ENCODE data around the gene FUT7.

FUT7 gene, protein sequence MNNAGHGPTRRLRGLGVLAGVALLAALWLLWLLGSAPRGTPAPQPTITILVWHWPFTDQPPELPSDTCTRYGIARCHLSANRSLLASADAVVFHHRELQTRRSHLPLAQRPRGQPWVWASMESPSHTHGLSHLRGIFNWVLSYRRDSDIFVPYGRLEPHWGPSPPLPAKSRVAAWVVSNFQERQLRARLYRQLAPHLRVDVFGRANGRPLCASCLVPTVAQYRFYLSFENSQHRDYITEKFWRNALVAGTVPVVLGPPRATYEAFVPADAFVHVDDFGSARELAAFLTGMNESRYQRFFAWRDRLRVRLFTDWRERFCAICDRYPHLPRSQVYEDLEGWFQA

DNA sequence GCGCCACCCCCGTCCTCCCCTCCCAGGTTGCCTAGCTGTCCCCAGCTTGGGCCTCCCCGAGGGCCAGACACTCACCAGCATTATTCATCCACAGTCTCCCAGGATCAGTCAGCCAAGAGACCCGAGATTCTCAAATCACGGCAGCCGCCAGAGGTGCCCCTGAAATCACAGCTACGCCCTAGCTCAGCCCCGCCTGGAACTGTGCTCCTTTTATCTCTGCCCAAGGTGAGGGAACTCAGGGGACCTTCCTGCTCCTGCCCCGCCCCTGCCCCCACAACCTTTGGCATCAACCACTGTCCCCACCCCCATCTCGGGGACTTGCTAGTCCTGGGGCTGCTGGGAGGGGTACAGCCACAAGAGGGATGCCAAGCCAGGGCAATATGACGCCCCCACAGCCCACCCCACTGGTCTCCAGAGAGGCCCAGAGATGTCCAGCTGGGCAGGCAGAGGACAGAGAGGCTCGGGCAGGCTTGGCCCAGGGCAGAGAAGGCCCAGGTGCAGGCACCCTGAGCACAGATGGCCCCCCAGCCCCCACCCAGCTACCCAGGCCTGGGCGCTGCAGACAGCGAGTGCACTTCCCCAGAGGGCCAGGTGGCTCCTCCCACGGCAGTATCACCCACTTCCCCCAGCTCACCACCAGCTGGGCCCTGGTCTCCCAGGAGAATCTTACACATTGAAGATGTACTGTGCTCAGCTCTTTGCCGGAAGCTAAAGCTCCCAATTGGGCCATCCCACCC, at the start of gene FUT7:
TSS of gene FUT7 (minus strand) at position 185 of the 737 bp plus-strand sequence. CDS start at position 88, 97 bp downstream.
- Histone ChIP-seq H3K4me1 (ENCODE audit: control insufficient read depth, insufficient read depth, low read length) (peaks cover 12% of the 10 kb centered on the region), H3K9ac (ENCODE audit: low read length) (no peak within 1 kb of the TSS), H3K4me3 (ENCODE audit: low read length) (no peak within 1 kb of the TSS), H3K36me3 (ENCODE audit: control insufficient read depth, insufficient read depth, low read length) (no peaks in the 10 kb centered on the region), H3K27me3 (ENCODE audit: control insufficient read depth, insufficient read depth, low read length) (no peaks in the 10 kb centered on the region), H3K27ac (ENCODE audit: low read depth, low read length) (no peak within 1 kb of the TSS)

GRCh38 chr9:137080260-137081122, 48.6 kb upstream of the FUT7 start:
- no peaks in the 10 kb centered on the region for H3K4me1 ChIP-seq (ENCODE audit: control insufficient read depth, insufficient read depth, low read length)
- no peak overlapping the region for H3K27ac ChIP-seq (ENCODE audit: low read depth, low read length)
- H3K4me3 ChIP-seq (ENCODE audit: low read length): no peak overlapping the region

GRCh38 chr9:137079401-137079787, 47.5 kb upstream of the FUT7 start:
- Histone ChIP-seq H3K27me3 (ENCODE audit: control insufficient read depth, insufficient read depth, low read length) (no peaks in the 10 kb centered on the region), H3K4me1 (ENCODE audit: control insufficient read depth, insufficient read depth, low read length) (no peaks in the 10 kb centered on the region), H3K9ac (ENCODE audit: low read length) (no peak overlapping the region), H3K27ac (ENCODE audit: low read depth, low read length) (no peak overlapping the region), H3K36me3 (ENCODE audit: control insufficient read depth, insufficient read depth, low read length) (no peaks in the 10 kb centered on the region), H3K4me3 (ENCODE audit: low read length) (no peak overlapping the region)

More at GRCh38 chr9:137080260-137081122, 48.6 kb upstream of the FUT7 start:
- no peaks in the 10 kb centered on the region for H3K27me3 ChIP-seq (ENCODE audit: control insufficient read depth, insufficient read depth, low read length)
- no peak overlapping the region for H3K9ac ChIP-seq (ENCODE audit: low read length)
- H3K36me3 ChIP-seq (ENCODE audit: control insufficient read depth, insufficient read depth, low read length): no peaks in the 10 kb centered on the region

DNA sequence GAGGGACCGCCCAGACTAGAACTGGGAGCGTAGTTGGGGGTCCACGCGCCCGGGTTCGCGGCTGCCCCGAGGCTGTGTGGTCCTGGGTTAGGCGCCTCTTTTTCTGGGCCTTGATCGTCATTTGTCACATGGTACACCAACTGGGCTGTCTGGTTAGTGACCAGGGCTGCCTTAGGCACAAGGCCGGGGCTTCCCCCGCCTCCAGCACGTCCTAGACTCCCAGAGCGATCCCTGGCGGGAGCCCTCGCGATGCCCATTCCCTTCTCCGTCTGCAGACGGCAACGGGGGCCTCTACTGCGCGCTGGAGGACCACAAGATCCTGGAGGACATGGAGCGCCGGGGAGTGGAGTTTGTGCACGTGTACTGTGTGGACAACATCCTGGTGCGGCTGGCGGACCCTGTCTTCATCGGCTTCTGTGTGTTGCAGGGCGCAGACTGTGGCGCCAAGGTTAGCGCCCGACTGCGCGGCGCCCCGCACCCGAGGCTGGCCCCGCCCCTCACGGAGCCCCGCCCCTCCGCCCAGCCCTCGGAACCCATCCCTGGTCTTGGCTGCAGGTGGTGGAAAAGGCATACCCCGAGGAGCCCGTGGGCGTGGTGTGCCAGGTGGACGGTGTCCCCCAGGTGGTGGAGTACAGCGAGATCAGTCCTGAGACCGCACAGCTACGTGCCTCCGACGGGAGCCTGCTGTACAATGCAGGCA, 47.0 kb upstream of the FUT7 start:
- H3K4me1 ChIP-seq (ENCODE audit: control insufficient read depth, insufficient read depth, low read length): no peaks in the 10 kb centered on the region
- no peaks in the 10 kb centered on the region for H3K27me3 ChIP-seq (ENCODE audit: control insufficient read depth, insufficient read depth, low read length)
- H3K27ac ChIP-seq (ENCODE audit: low read depth, low read length): no peak overlapping the region
- no peaks in the 10 kb centered on the region for H3K36me3 ChIP-seq (ENCODE audit: control insufficient read depth, insufficient read depth, low read length)
- H3K4me3 ChIP-seq (ENCODE audit: low read length): peak overlapping the region; percentile 61
- H3K9ac ChIP-seq (ENCODE audit: low read length): no peak overlapping the region

DNA sequence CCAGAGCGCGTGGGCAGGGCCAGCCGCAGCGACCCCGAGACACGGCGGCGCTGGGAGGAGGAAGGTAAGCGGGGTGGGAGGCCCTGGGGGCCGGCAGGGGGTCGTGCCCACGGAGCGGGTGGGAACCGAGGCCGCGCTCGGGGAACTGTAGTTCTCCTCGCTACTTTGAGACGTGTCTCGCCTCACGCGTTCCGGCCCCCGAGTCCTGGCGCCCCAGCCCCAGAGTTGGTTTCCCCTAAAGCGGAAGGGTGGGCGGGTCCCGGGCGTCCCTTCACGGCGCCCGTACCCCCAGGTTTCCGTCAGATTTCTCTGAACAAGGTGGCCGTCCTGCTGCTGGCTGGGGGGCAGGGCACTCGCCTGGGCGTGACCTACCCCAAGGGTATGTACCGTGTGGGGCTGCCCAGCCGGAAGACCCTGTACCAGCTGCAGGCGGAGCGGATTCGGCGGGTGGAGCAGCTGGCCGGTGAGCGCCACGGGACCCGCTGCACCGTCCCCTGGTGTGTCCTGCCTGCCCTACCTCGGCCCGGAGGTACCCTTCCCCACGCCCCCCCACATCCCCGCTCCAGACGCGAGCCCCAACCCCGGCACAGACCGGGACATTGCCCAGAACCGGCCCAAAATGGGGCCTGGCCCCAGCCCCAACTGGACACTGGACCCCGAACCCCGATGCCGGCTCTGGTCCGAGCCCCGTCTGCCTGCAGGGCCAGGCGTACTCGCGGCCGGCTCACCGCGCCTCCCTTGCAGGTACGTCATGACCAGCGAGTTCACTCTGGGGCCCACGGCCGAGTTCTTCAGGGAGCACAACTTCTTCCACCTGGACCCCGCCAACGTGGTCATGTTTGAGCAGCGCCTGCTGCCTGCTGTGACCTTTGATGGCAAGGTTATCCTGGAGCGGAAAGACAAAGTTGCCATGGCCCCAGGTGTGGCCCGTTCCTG, 46.1 kb upstream of the FUT7 start:
- Histone ChIP-seq H3K9ac (ENCODE audit: low read length) (no peak overlapping the region), H3K36me3 (ENCODE audit: control insufficient read depth, insufficient read depth, low read length) (no peaks in the 10 kb centered on the region), H3K4me1 (ENCODE audit: control insufficient read depth, insufficient read depth, low read length) (no peaks in the 10 kb centered on the region), H3K4me3 (ENCODE audit: low read length) (peak overlapping the region; percentile 61), H3K27me3 (ENCODE audit: control insufficient read depth, insufficient read depth, low read length) (no peaks in the 10 kb centered on the region), H3K27ac (ENCODE audit: low read depth, low read length) (no peak overlapping the region)

GRCh38 chr9:137077010-137077747, 45.3 kb upstream of the FUT7 start, which contains the start of gene UAP1L1:
Gene UAP1L1 (plus strand): TSS chr9:137077517. CDS start chr9:137077533, 16 bp downstream.
- Histone ChIP-seq H3K27me3 (ENCODE audit: control insufficient read depth, insufficient read depth, low read length) (no peaks in the 10 kb centered on the region), H3K36me3 (ENCODE audit: control insufficient read depth, insufficient read depth, low read length) (no peaks in the 10 kb centered on the region), H3K27ac (ENCODE audit: low read depth, low read length) (no peak within 1 kb of the TSS), H3K9ac (ENCODE audit: low read length) (no peak within 1 kb of the TSS), H3K4me3 (ENCODE audit: low read length) (peak within 1 kb of the TSS; percentile 61), H3K4me1 (ENCODE audit: control insufficient read depth, insufficient read depth, low read length) (no peaks in the 10 kb centered on the region)

DNA sequence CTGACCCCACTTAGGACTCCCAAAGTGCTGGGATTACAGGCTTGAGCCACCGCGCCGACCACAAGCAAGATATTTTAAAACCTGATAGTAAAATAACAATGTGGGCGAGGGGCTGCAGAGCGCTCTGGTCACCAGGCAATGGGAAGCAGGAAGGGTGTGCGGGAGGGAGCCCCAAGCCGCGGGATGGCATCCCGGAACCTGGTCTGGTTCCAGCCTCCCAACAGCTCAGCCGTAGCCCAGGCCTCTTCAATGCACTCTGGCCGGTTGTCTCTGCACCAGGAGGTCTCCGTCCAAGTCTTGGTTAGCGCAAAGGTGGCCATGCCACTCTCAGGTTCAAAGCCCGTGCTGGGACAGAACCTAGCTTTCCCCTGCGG, 44.7 kb upstream of the FUT7 start:
- Histone ChIP-seq H3K36me3 (ENCODE audit: control insufficient read depth, insufficient read depth, low read length) (no peaks in the 10 kb centered on the region), H3K9ac (ENCODE audit: low read length) (no peak overlapping the region), H3K4me1 (ENCODE audit: control insufficient read depth, insufficient read depth, low read length) (no peaks in the 10 kb centered on the region), H3K27me3 (ENCODE audit: control insufficient read depth, insufficient read depth, low read length) (no peaks in the 10 kb centered on the region), H3K27ac (ENCODE audit: low read depth, low read length) (no peak overlapping the region), H3K4me3 (ENCODE audit: low read length) (peak overlapping the region; percentile 44)

GRCh38 chr9:137075275-137075775, 43.4 kb upstream of the FUT7 start:
- no peaks in the 10 kb centered on the region for H3K27me3 ChIP-seq (ENCODE audit: control insufficient read depth, insufficient read depth, low read length)
- no peaks in the 10 kb centered on the region for H3K4me1 ChIP-seq (ENCODE audit: control insufficient read depth, insufficient read depth, low read length)
- no peak overlapping the region for H3K4me3 ChIP-seq (ENCODE audit: low read length)
- no peaks in the 10 kb centered on the region for H3K36me3 ChIP-seq (ENCODE audit: control insufficient read depth, insufficient read depth, low read length)
- no peak overlapping the region for H3K27ac ChIP-seq (ENCODE audit: low read depth, low read length)
- no peak overlapping the region for H3K9ac ChIP-seq (ENCODE audit: low read length)

GRCh38 chr9:137074657-137075274, 42.9 kb upstream of the FUT7 start:
- Histone ChIP-seq H3K36me3 (ENCODE audit: control insufficient read depth, insufficient read depth, low read length) (no peaks in the 10 kb centered on the region), H3K27ac (ENCODE audit: low read depth, low read length) (no peak overlapping the region), H3K9ac (ENCODE audit: low read length) (no peak overlapping the region), H3K4me3 (ENCODE audit: low read length) (no peak overlapping the region), H3K4me1 (ENCODE audit: control insufficient read depth, insufficient read depth, low read length) (no peaks in the 10 kb centered on the region), H3K27me3 (ENCODE audit: control insufficient read depth, insufficient read depth, low read length) (no peaks in the 10 kb centered on the region)

DNA sequence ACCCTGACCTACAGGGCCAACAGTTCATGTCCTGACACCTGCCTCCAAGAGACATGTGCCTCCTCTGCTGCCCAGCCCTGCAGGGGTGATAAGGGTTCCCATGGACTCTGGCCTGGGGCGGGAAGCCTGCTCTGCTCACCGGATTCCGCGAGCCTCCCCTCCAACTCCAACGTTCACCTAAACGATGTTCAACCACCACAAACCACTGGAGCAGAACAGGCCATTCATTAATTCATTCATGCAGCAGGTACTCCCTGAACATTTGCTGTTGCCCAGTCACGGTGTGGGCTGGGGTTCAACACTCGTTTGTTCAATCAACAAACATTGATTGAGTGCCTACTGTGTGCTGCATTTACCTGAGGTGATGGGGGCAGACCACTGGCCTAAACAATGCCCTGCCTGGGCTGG, 42.1 kb upstream of the FUT7 start:
- H3K4me3 ChIP-seq (ENCODE audit: low read length): no peak overlapping the region
- H3K9ac ChIP-seq (ENCODE audit: low read length): no peak overlapping the region
- no peaks in the 10 kb centered on the region for H3K4me1 ChIP-seq (ENCODE audit: control insufficient read depth, insufficient read depth, low read length)
- peaks cover 7% of the 10 kb centered on the region for H3K27me3 ChIP-seq (ENCODE audit: control insufficient read depth, insufficient read depth, low read length)
- H3K36me3 ChIP-seq (ENCODE audit: control insufficient read depth, insufficient read depth, low read length): no peaks in the 10 kb centered on the region
- H3K27ac ChIP-seq (ENCODE audit: low read depth, low read length): no peak overlapping the region

Measured in rectal smooth muscle tissue (tissue), 1 donor.